ENCODE measurements around the gene ELOVL5. TPM values are rescaled to one million over a fixed set of nuclear protein-coding genes. Genes with fewer than 3 reads are reported as not detected.

The ELOVL5 gene
- total RNA-seq, 1 experiment from 2014 or later = 121 TPM

DNA sequence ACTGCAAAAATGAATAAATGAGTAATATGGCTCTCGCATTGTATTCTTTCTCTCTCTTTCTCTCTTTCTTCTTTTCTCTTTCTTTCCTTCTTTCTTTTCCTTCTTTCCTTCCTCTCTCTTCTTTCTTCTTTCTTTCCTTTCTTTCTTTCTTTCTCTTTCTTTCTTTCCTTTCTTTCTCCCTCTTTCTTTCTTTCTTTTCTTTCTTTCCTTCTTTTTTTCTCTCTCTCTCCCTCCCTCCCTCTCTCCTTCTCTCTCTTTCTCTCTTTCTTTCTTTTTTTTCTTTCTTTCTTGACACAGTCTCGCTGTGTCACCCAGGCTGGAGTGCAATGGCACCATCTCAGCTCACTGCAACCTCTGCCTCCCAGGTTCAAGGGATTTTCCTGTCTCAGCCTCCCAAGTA lies 20.3 kb upstream of the ELOVL5 start:
- no peaks in the 10 kb centered on the region for H4K20me1 ChIP-seq (ENCODE audit: control insufficient read depth, insufficient read depth, insufficient read length)
- H4K8ac ChIP-seq (replicated peaks; ENCODE audit: insufficient read length, low read depth, low read length) = no peak overlapping the region
- H2AFZ ChIP-seq (ENCODE audit: low read length) = no peak overlapping the region
- no peak overlapping the region for H2BK12ac ChIP-seq (ENCODE audit: insufficient read length, low read depth, low read length)
- no peak overlapping the region for H3K56ac ChIP-seq (ENCODE audit: insufficient read length, low read depth, low read length)
- no peak overlapping the region for H2BK5ac ChIP-seq (ENCODE audit: insufficient read length, low read length)
- WGBS (ENCODE audit: extremely low coverage, insufficient read length, low lambda C conversion rate) = no CpG with 5 or more reads among the region's 2 CpGs
- H3K23ac ChIP-seq (ENCODE audit: insufficient read length, low read depth, low read length) = no peak overlapping the region
- H2BK15ac ChIP-seq (ENCODE audit: low read depth, low read length) = no peak overlapping the region
- no peaks in the 10 kb centered on the region for H3K9me3 ChIP-seq (ENCODE audit: control insufficient read depth, low read depth, low read length)
- H3K79me1 ChIP-seq (ENCODE audit: insufficient read depth, low read depth, low read length, poor library complexity, severe bottlenecking) = no peaks in the 10 kb centered on the region
- no peak overlapping the region for H2BK20ac ChIP-seq (ENCODE audit: low read depth, low read length, poor library complexity, severe bottlenecking)
- H4K91ac ChIP-seq (ENCODE audit: insufficient read length, low read depth, low read length) = no peak overlapping the region
- no peaks in the 10 kb centered on the region for H3K4me1 Mint-ChIP-seq
- no peaks in the 10 kb centered on the region for H3K4me1 ChIP-seq (ENCODE audit: insufficient read depth, low read length)
- H3K4me3 Mint-ChIP-seq = no peak overlapping the region; a peak in 1 of 5 replicates
- H3K4ac ChIP-seq (ENCODE audit: low read depth, low read length) = no peak overlapping the region
- no peaks in the 10 kb centered on the region for H3K79me2 ChIP-seq (ENCODE audit: insufficient read depth, low read length)
- H2BK120ac ChIP-seq (ENCODE audit: low read depth, low read length, poor library complexity, severe bottlenecking) = no peak overlapping the region
- H3K9me3 Mint-ChIP-seq = peaks cover 6 to 7% of the 10 kb centered on the region in 2 experiments; a peak in 4 of 5 replicates
- H3K9ac ChIP-seq (ENCODE audit: extremely low read depth, insufficient read length, low read length) = no peak overlapping the region
- H3K36me3 Mint-ChIP-seq (ENCODE audit: insufficient read depth in 1 of 3, low read depth in 3 of 3) = peaks cover 0 to 7% (median 2%) of the 10 kb centered on the region in 3 experiments; a peak in 3 of 7 replicates
- H3K27me3 ChIP-seq (ENCODE audit: insufficient read depth, low read length) = no peaks in the 10 kb centered on the region
- H3K23me2 ChIP-seq (ENCODE audit: insufficient read length, low read depth, low read length, poor library complexity, severe bottlenecking) = no peaks in the 10 kb centered on the region
- DNase-seq = no peak
- no peak overlapping the region for H3K14ac ChIP-seq (ENCODE audit: insufficient read depth, low read length)
- H3K27ac Mint-ChIP-seq = no peak overlapping the region
- H3K27ac ChIP-seq (ENCODE audit: insufficient read length, low read depth, low read length) = no peak overlapping the region
- H3K18ac ChIP-seq (ENCODE audit: insufficient read length, low read depth, low read length) = no peak overlapping the region
- no peak overlapping the region for H3T11ph ChIP-seq (ENCODE audit: low read length)
- H4K5ac ChIP-seq (ENCODE audit: insufficient read length, low read depth, low read length) = no peak overlapping the region
- H2AK5ac ChIP-seq (ENCODE audit: insufficient read length, low read length) = no peak overlapping the region
- TF ChIP-seq, protein P1, sequence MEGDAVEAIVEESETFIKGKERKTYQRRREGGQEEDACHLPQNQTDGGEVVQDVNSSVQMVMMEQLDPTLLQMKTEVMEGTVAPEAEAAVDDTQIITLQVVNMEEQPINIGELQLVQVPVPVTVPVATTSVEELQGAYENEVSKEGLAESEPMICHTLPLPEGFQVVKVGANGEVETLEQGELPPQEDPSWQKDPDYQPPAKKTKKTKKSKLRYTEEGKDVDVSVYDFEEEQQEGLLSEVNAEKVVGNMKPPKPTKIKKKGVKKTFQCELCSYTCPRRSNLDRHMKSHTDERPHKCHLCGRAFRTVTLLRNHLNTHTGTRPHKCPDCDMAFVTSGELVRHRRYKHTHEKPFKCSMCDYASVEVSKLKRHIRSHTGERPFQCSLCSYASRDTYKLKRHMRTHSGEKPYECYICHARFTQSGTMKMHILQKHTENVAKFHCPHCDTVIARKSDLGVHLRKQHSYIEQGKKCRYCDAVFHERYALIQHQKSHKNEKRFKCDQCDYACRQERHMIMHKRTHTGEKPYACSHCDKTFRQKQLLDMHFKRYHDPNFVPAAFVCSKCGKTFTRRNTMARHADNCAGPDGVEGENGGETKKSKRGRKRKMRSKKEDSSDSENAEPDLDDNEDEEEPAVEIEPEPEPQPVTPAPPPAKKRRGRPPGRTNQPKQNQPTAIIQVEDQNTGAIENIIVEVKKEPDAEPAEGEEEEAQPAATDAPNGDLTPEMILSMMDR (conservative IDR thresholded peaks at IDR 0.05) = no peak
- no peak overlapping the region for H3K4me2 ChIP-seq (ENCODE audit: insufficient read depth, insufficient read length, low read length)
- H3K27me3 Mint-ChIP-seq (ENCODE audit: low read depth) = no peaks in the 10 kb centered on the region; the same call in 1 of the 2 replicates

All from H9 (cell line).